Kidney (tissue), 14 donors: ENCODE measurements around the gene TBC1D10A. TPM values are rescaled to one million over a fixed set of nuclear protein-coding genes. Genes with fewer than 3 reads are reported as not detected.

Source experiments
- DNase-seq, 5 donors: peaks; one replicate each; pipeline ENCODE4 v3.0.0-alpha.2; 2013 to 2020
- FAIRE-seq: peaks from 2 replicates; lab custom pipeline; 2012; peaks lifted over from hg19 to GRCh38; lab: Jason Lieb, UNC
- H3K27ac ChIP-seq, 2 donors: one replicate each; pipeline ENCODE4 v1.7.0; 2013; ENCODE audit warnings: low read depth in 2 of 2, low read length in 2 of 2, inconsistent platforms in 1 of 2
- H3K27me3 ChIP-seq: one replicate; pipeline ENCODE4 v1.7.1; 2013; ENCODE audit warnings: low read length, inconsistent platforms; ENCODE audit not compliant: control insufficient read depth, insufficient read depth
- H3K36me3 ChIP-seq, 3 donors: one replicate each; pipeline versions ENCODE4 v1.7.0 to v1.7.1; 2013; ENCODE audit warnings: low read length in 3 of 3, control low read depth in 1 of 3, inconsistent platforms in 1 of 3; ENCODE audit not compliant: insufficient read depth in 3 of 3, control insufficient read depth in 2 of 3
- H3K4me1 ChIP-seq, 3 donors: one replicate each; pipeline versions ENCODE4 v1.7.0 to v1.7.1; 2013; ENCODE audit warnings: low read length in 3 of 3, inconsistent platforms in 1 of 3, low read depth in 1 of 3; ENCODE audit not compliant: control insufficient read depth in 2 of 3, insufficient read depth in 2 of 3
- H3K4me3 ChIP-seq, 3 donors: one replicate each; pipeline versions ENCODE4 v1.7.0 to v1.8.1; 2013; ENCODE audit warnings: low read length in 3 of 3, control low read depth in 1 of 3, inconsistent platforms in 1 of 3
- H3K9ac ChIP-seq, 3 donors: one replicate each; pipeline versions ENCODE4 v1.7.0 to v1.7.1; 2013; ENCODE audit warnings: low read length in 3 of 3, control low read depth in 1 of 3, inconsistent platforms in 1 of 3
- H3K9me3 ChIP-seq, 3 donors: one replicate each; pipeline versions ENCODE4 v1.7.0 to v1.7.1; 2013; ENCODE audit warnings: low read length in 3 of 3, control low read depth in 1 of 3, inconsistent platforms in 1 of 3; ENCODE audit not compliant: control insufficient read depth in 2 of 3, insufficient read depth in 1 of 3
- intact Hi-C: fragments of 100-400 bp; cut with DNase I; formaldehyde crosslinking; loops from one replicate; pipeline ENCODE4 v1.11.1; 2022
- polyA plus RNA-seq: library from polyadenylated mRNA; stranded (reverse); fragments of 350-450 nt; fragmentation: Illumina TruSeq; extraction: RNeasy Lipid Tissue Mini Kit (QIAGEN cat#74804); gene quantifications from one replicate; pipeline ENCODE4 v1.2.3, GENCODE V29; 2014; ENCODE audit warnings: low read depth, low replicate concordance; ENCODE audit not compliant: insufficient read depth
- total RNA-seq: library from RNA; stranded (reverse); fragmentation: NEBNext Ultra II Directional; extraction: Animal tissue kit (Norgen Biotek cat#: 25700); gene quantifications from one replicate; pipeline ENCODE4 v1.2.1, GENCODE V29; 2021
- TF ChIP-seq, protein P1 (sequence below): IDR thresholded peaks from 3 replicates; pipeline ENCODE4 v1.5.1; 2012; ENCODE audit warnings: mild to moderate bottlenecking, moderate library complexity, borderline replicate concordance; ENCODE audit not compliant: insufficient read depth; ENCODE audit errors: extremely low read depth
- donor health status: control.
- donor health status: control.
- donor health status: control.
- donor health status: control.
- donor health status: control.
- donor health status: DM: yes; HTN: yes; CAD: no.
- donor health status: Normal renal cell carcinoma (clear cell type).

Gene TBC1D10A
- total and polyA plus RNA-seq, 2 donors from 2014 or later = 31.0 to 34.5 TPM

DNA sequence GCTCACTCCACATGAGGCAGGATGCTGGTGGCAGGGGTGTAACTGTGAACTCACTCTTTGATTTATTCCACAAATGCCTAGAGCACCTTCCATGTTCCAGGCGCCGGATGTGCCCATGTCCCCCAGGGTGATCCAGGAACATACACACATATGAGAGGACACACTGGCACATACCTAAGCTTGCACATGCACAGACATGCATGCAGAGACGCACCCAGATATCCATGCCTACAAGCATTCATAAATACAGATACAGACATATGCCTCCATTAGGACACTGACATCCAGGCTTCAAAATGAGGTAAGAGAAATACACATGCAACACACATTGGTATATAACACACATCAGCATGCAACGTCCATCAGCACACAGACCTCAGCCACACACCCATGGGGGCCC, 64.6 kb downstream of the TBC1D10A start:
- no peaks in the 10 kb centered on the region for H3K36me3 ChIP-seq
- H3K9ac ChIP-seq = no peak overlapping the region
- no peak overlapping the region for H3K4me3 ChIP-seq
- no peaks in the 10 kb centered on the region for H3K9me3 ChIP-seq
- H3K27ac ChIP-seq = no peak overlapping the region
- DNase-seq = no peak
- TF ChIP-seq, protein P1, sequence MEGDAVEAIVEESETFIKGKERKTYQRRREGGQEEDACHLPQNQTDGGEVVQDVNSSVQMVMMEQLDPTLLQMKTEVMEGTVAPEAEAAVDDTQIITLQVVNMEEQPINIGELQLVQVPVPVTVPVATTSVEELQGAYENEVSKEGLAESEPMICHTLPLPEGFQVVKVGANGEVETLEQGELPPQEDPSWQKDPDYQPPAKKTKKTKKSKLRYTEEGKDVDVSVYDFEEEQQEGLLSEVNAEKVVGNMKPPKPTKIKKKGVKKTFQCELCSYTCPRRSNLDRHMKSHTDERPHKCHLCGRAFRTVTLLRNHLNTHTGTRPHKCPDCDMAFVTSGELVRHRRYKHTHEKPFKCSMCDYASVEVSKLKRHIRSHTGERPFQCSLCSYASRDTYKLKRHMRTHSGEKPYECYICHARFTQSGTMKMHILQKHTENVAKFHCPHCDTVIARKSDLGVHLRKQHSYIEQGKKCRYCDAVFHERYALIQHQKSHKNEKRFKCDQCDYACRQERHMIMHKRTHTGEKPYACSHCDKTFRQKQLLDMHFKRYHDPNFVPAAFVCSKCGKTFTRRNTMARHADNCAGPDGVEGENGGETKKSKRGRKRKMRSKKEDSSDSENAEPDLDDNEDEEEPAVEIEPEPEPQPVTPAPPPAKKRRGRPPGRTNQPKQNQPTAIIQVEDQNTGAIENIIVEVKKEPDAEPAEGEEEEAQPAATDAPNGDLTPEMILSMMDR = no peak
- H3K4me1 ChIP-seq = peaks cover 0 to 4% (median 0%) of the 10 kb centered on the region in 3 donors
- intact Hi-C loops = no loop called here
- no peak for FAIRE-seq
- H3K27me3 ChIP-seq = no peaks in the 10 kb centered on the region

DNA sequence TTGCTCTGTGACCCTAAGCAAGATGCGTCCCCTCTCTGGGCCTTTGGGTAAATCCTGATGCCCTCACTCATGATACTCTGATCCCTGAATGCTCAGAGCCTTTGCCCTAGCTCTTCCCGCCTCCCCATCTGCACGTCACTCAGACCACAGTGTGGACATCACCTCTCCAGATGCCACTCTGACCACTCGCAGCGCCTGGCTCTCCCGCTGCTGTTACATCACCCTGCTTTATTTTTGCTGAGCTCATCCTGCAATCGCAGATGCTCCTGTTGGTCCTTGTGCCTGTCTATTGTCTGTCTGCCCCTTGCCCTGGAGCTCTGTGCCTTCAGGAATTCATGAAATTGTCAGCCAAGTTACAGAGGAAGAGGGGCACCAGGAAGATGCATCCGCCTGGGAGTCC, 65.6 kb downstream of the TBC1D10A start:
- FAIRE-seq = no peak
- no peak overlapping the region for H3K9ac ChIP-seq

DNA sequence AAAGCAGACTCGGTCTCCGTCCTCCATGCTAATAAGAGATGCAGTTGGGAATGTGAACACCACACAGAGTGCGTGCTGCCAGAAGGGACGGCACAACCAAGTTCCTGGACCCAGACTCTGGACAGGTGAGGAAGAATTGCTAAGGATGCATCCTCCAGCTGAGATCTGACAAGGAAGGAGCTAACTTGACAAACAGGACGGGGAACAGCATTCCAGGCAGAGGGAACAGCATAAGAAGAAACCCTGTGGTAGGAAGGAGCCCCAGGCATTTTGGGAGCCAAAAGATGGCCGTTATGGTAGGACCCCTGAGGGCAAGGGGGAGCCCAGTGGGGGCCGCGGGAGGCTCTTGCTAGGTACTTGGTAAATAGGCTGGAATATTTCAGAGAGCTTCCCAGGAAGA, 66.1 kb downstream of the TBC1D10A start:
- no peak overlapping the region for H3K4me3 ChIP-seq
- H3K9me3 ChIP-seq = no peaks in the 10 kb centered on the region
- DNase-seq = no peak
- intact Hi-C loops = no loop called here
- H3K27me3 ChIP-seq = no peaks in the 10 kb centered on the region
- no peak overlapping the region for H3K27ac ChIP-seq
- no peak for FAIRE-seq
- TF ChIP-seq, protein P1 = no peak
- peaks cover 0 to 5% (median 4%) of the 10 kb centered on the region in 3 donors for H3K4me1 ChIP-seq
- no peaks in the 10 kb centered on the region for H3K36me3 ChIP-seq
- H3K9ac ChIP-seq = no peak overlapping the region

More for the DNA sequence above, 65.6 kb downstream of the TBC1D10A start:
- H3K9me3 ChIP-seq = no peaks in the 10 kb centered on the region
- H3K27me3 ChIP-seq = no peaks in the 10 kb centered on the region
- no peaks in the 10 kb centered on the region for H3K36me3 ChIP-seq
- no peak overlapping the region for H3K27ac ChIP-seq
- no peak overlapping the region for H3K4me3 ChIP-seq
- TF ChIP-seq, protein P1 = no peak
- intact Hi-C loops = no loop called here
- DNase-seq = no peak
- peaks cover 0 to 4% (median under 1%) of the 10 kb centered on the region in 3 donors for H3K4me1 ChIP-seq

DNA sequence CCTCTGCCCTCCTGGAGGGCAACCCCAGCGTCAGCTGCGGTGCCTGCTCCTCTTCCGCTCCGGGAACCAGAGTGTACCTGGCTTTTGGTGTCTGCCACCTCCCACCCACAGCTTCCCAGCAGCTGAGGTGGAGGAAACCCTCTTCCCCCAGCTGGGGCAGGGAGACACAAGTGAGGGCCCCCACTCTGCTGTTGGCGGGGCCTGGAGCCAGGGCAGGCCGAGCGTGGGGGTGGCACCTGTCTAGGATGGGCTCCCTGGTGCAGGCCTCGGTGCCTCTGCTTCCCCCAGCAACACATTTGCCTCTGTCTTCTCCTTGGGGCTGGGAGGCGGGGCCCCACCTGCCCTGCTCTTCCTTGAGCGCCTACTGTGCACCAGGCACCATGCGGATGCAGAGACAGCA, 66.5 kb downstream of the TBC1D10A start:
- Histone ChIP-seq H3K27ac (no peak overlapping the region), H3K4me3 (no peak overlapping the region), H3K36me3 (no peaks in the 10 kb centered on the region), H3K27me3 (no peaks in the 10 kb centered on the region), H3K4me1 (peaks cover 0 to 6% (median 4%) of the 10 kb centered on the region in 3 donors), H3K9me3 (no peaks in the 10 kb centered on the region), H3K9ac (no peak overlapping the region)
- FAIRE-seq = no peak
- TF ChIP-seq, protein P1 = no peak
- intact Hi-C loops = no loop called here
- no peak for DNase-seq
